ENCODE results near the gene CYP2J2. TPM values are rescaled to one million over a fixed set of nuclear protein-coding genes. Genes with fewer than 3 reads are reported as not detected.
A peak's percentile ranks its signal among the peaks of the same experiment; 100 is the strongest.
"Not testable (repeated sequence)": the region's sequence is repeated elsewhere in the genome, so short reads cannot be mapped to it uniquely, and the experiment has no call there.

Gene CYP2J2
- 20.4 TPM for total RNA-seq

GRCh38 chr1:59926381-59927123 is at the start of gene CYP2J2:
Gene CYP2J2, minus strand, starts transcription at chr1:59926773. Its CDS starts 27 bp downstream, at chr1:59926746.
- peak; percentile 58 for DNase-seq (ENCODE audit: low spot score)

- no peak for DNase-seq (ENCODE audit: low spot score)
These were observed 47.1 kb upstream of the CYP2J2 start for GRCh38 chr1:59973719-59974118.

GRCh38 chr1:59972216-59972927 is 45.8 kb upstream of the CYP2J2 start:
- no peak for DNase-seq (ENCODE audit: low spot score)

- peak; percentile 74 for DNase-seq (ENCODE audit: low spot score)
These were observed 44.9 kb upstream of the CYP2J2 start for GRCh38 chr1:59971464-59971911.

- not testable (repeated sequence) for DNase-seq (ENCODE audit: low spot score)
These were observed 43.1 kb upstream of the CYP2J2 start for GRCh38 chr1:59969542-59970175.

- DNase-seq (ENCODE audit: low spot score): not testable (repeated sequence)
These were observed 42.2 kb upstream of the CYP2J2 start for GRCh38 chr1:59968746-59969145.

GRCh38 chr1:59967780-59968179 is 41.2 kb upstream of the CYP2J2 start:
- no peak for DNase-seq (ENCODE audit: low spot score)

GRCh38 chr1:59967141-59967697 is 40.6 kb upstream of the CYP2J2 start:
- DNase-seq (ENCODE audit: low spot score): no peak

- DNase-seq (ENCODE audit: low spot score): no peak
These were observed 25.5 kb upstream of the CYP2J2 start for GRCh38 chr1:59952065-59952464.

- no peak for DNase-seq (ENCODE audit: low spot score)
These were observed 23.1 kb upstream of the CYP2J2 start for GRCh38 chr1:59949648-59950047.

- no peak for DNase-seq (ENCODE audit: low spot score)
These were observed 22.4 kb upstream of the CYP2J2 start for GRCh38 chr1:59948990-59949389.

GRCh38 chr1:59947047-59947938 is 20.7 kb upstream of the CYP2J2 start:
- peak; percentile 65 for DNase-seq (ENCODE audit: low spot score)

- DNase-seq (ENCODE audit: low spot score): no peak
These were observed 19.2 kb upstream of the CYP2J2 start for GRCh38 chr1:59945790-59946189.

- DNase-seq (ENCODE audit: low spot score): no peak
These were observed 12.8 kb upstream of the CYP2J2 start for GRCh38 chr1:59939393-59939792.

GRCh38 chr1:59937636-59938210 is 11.2 kb upstream of the CYP2J2 start:
- DNase-seq (ENCODE audit: low spot score): no peak

GRCh38 chr1:59936358-59936821 is 9.8 kb upstream of the CYP2J2 start:
- no peak for DNase-seq (ENCODE audit: low spot score)

GRCh38 chr1:59928996-59929395 is 2.4 kb upstream of the CYP2J2 start:
- DNase-seq (ENCODE audit: low spot score): no peak

GRCh38 chr1:59927213-59927612 is 640 bp upstream of the CYP2J2 start:
- DNase-seq (ENCODE audit: low spot score): no peak

- no peak for DNase-seq (ENCODE audit: low spot score)
These were observed 1.9 kb downstream of the CYP2J2 start for GRCh38 chr1:59924653-59925052.

GRCh38 chr1:59921258-59921899 is 5.2 kb downstream of the CYP2J2 start:
- DNase-seq (ENCODE audit: low spot score): not testable (repeated sequence)
